IMR-90 (cell line): ENCODE measurements around the gene STAT3.

ENCODE experiments used
- POLR2A ChIP-seq: IDR thresholded peaks from 2 replicates; pipeline ENCODE4 v1.6.1; 2012; ENCODE audit warnings: mild to moderate bottlenecking, low read depth, low read length
- RCOR1 ChIP-seq: IDR thresholded peaks from 2 replicates; pipeline ENCODE4 v1.6.1; 2012; ENCODE audit warnings: mild to moderate bottlenecking, low read length, improper control_type of control experiment; ENCODE audit not compliant: insufficient replicate concordance
- TF ChIP-seq, protein P1 (sequence below): conservative IDR thresholded peaks from 2 replicates; pipeline ENCODE4 v1.5.1; 2012; ENCODE audit warnings: mild to moderate bottlenecking, low read depth, low read length, improper control_type of control experiment

DNA sequence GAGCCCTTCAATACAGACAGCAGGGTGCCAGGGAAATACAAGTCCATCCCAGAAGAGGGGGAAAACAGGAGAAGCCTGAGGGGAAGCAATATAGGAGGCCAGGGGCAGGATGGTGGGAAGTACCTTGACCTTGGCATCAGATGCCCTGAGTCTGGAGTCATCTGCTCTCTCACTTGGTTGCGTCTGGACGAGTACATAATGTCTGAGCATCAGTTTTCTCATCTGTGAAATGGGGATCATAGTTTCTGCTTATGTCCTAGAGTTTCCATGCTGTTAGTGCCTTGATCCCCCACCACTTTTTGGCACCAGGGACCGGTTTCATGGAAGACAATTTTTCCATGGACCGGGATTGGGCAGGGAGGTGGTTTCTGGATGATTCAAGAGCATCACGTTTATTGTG is 97.7 kb downstream of the STAT3 start:
- TF ChIP-seq, protein P1, sequence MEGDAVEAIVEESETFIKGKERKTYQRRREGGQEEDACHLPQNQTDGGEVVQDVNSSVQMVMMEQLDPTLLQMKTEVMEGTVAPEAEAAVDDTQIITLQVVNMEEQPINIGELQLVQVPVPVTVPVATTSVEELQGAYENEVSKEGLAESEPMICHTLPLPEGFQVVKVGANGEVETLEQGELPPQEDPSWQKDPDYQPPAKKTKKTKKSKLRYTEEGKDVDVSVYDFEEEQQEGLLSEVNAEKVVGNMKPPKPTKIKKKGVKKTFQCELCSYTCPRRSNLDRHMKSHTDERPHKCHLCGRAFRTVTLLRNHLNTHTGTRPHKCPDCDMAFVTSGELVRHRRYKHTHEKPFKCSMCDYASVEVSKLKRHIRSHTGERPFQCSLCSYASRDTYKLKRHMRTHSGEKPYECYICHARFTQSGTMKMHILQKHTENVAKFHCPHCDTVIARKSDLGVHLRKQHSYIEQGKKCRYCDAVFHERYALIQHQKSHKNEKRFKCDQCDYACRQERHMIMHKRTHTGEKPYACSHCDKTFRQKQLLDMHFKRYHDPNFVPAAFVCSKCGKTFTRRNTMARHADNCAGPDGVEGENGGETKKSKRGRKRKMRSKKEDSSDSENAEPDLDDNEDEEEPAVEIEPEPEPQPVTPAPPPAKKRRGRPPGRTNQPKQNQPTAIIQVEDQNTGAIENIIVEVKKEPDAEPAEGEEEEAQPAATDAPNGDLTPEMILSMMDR: no peak
- TF ChIP-seq RCOR1 (no peak), POLR2A (no peak)
